HepG2 (cell line): ENCODE measurements around the gene GGNBP2. TPM values are rescaled to one million over a fixed set of nuclear protein-coding genes. Genes with fewer than 3 reads are reported as not detected.

ENCODE experiments used
- EP300 ChIP-seq, 3 experiments: sonication (generic) in 1 of 3; formaldehyde crosslinking in 1 of 3; IDR thresholded peaks; 2 replicates each; pipeline versions ENCODE4 v1.5.1 to v1.6.1; 2011 to 2020; ENCODE audit warnings: low read depth in 2 of 3, low read length in 2 of 3, borderline replicate concordance in 1 of 3, improper control_type of control experiment in 1 of 3, mild to moderate bottlenecking in 1 of 3, missing genetic modification reagents in 1 of 3, moderate library complexity in 1 of 3
- FOXJ3 ChIP-seq: sonication (generic); formaldehyde crosslinking; IDR thresholded peaks from 2 replicates; pipeline ENCODE4 v1.4.0; 2020; ENCODE audit warnings: missing genetic modification reagents, mild to moderate bottlenecking, borderline replicate concordance
- FOXO1 ChIP-seq: sonication (generic); formaldehyde crosslinking; IDR thresholded peaks from 2 replicates; pipeline ENCODE4 v1.4.0; 2020; ENCODE audit warnings: missing genetic modification reagents
- GLMP ChIP-seq: sonication (generic); formaldehyde crosslinking; IDR thresholded peaks from 2 replicates; pipeline ENCODE4 v1.9.0; 2021; ENCODE audit warnings: missing genetic modification reagents, mild to moderate bottlenecking, borderline replicate concordance
- HNRNPLL ChIP-seq: fragments of 200-400 bp; formaldehyde crosslinking; IDR thresholded peaks from 2 replicates; pipeline ENCODE4 v1.6.1; 2017; ENCODE audit warnings: mild to moderate bottlenecking, low read depth, low read length; ENCODE audit not compliant: poor library complexity, severe bottlenecking
- IKZF1 ChIP-seq: fragments of 450-650 bp; IDR thresholded peaks from 2 replicates; pipeline ENCODE4 v1.7.1; 2016
- KDM5A ChIP-seq: fragments of 200-600 bp; sonication (generic); IDR thresholded peaks from 2 replicates; pipeline ENCODE4 v1.7.0; 2018; ENCODE audit warnings: antibody characterized with exemption, mild to moderate bottlenecking, low read length, borderline replicate concordance
- KLF15 ChIP-seq: sonication (generic); formaldehyde crosslinking; IDR thresholded peaks from 2 replicates; pipeline ENCODE4 v1.8.1; 2023; ENCODE audit warnings: borderline replicate concordance, mild to moderate bottlenecking, inconsistent platforms, missing genetic modification reagents, mixed read lengths
- MIER3 ChIP-seq: IDR thresholded peaks from 2 replicates; pipeline ENCODE4 v1.6.1; 2016; ENCODE audit warnings: missing compliant biosample characterization, borderline replicate concordance
- MLLT10 ChIP-seq: sonication (generic); formaldehyde crosslinking; IDR thresholded peaks from 2 replicates; pipeline ENCODE4 v1.4.0; 2020; ENCODE audit warnings: missing genetic modification reagents
- MLXIP ChIP-seq: sonication (generic); formaldehyde crosslinking; IDR thresholded peaks from 2 replicates; pipeline ENCODE4 v1.9.0; 2021; ENCODE audit warnings: missing genetic modification reagents, borderline replicate concordance
- NFYB ChIP-seq: sonication (generic); formaldehyde crosslinking; IDR thresholded peaks from 2 replicates; pipeline ENCODE4 v1.4.0; 2020; ENCODE audit warnings: missing genetic modification reagents
- PITX1 ChIP-seq: sonication (generic); formaldehyde crosslinking; IDR thresholded peaks from 2 replicates; pipeline ENCODE4 v1.5.1; 2020; ENCODE audit warnings: mild to moderate bottlenecking, missing genetic modification reagents
- RAD51 ChIP-seq: fragments of 450-650 bp; IDR thresholded peaks from 2 replicates; pipeline ENCODE4 v1.6.1; 2016; ENCODE audit warnings: borderline replicate concordance
- REPIN1 ChIP-seq: sonication (generic); formaldehyde crosslinking; IDR thresholded peaks from 2 replicates; pipeline ENCODE4 v1.8.0; 2022; ENCODE audit warnings: missing genetic modification reagents, low read depth, mild to moderate bottlenecking, borderline replicate concordance
- SIX4 ChIP-seq: sonication (generic); formaldehyde crosslinking; IDR thresholded peaks from 2 replicates; pipeline ENCODE4 v1.4.0; 2020; ENCODE audit warnings: missing genetic modification reagents
- SMARCC2 ChIP-seq: fragments of 450-650 bp; IDR thresholded peaks from 2 replicates; pipeline ENCODE4 v1.6.1; 2017; ENCODE audit warnings: antibody characterized with exemption, mild to moderate bottlenecking
- SPEN ChIP-seq: sonication (generic); formaldehyde crosslinking; IDR thresholded peaks from 2 replicates; pipeline ENCODE4 v1.5.1; 2020; ENCODE audit warnings: low read depth, mild to moderate bottlenecking, missing genetic modification reagents
- ZKSCAN1 ChIP-seq: fragments of 150-350 bp; IDR thresholded peaks from 2 replicates; pipeline ENCODE4 v1.6.1; 2014; ENCODE audit warnings: low read length
- ZMYM3 ChIP-seq: sonication (generic); formaldehyde crosslinking; IDR thresholded peaks from 2 replicates; pipeline ENCODE4 v1.5.1; 2020; ENCODE audit warnings: mild to moderate bottlenecking, missing genetic modification reagents
- ZNF282 ChIP-seq: fragments of 450-650 bp; IDR thresholded peaks from 2 replicates; pipeline ENCODE4 v1.6.1; 2018; ENCODE audit not compliant: partially characterized antibody
- ZNF432 ChIP-seq: sonication (generic); formaldehyde crosslinking; IDR thresholded peaks from 2 replicates; pipeline ENCODE4 v1.5.0; 2020; ENCODE audit warnings: missing genetic modification reagents, mild to moderate bottlenecking, borderline replicate concordance
- ZNF672 ChIP-seq: sonication (generic); formaldehyde crosslinking; IDR thresholded peaks from 2 replicates; pipeline ENCODE4 v1.8.1; 2022; ENCODE audit warnings: missing genetic modification reagents
- ZNF790 ChIP-seq: sonication (generic); formaldehyde crosslinking; IDR thresholded peaks from 2 replicates; pipeline ENCODE4 v1.8.0; 2022; ENCODE audit warnings: missing genetic modification reagents, mild to moderate bottlenecking, borderline replicate concordance
- ZNF883 ChIP-seq: sonication (generic); formaldehyde crosslinking; IDR thresholded peaks from 2 replicates; pipeline ENCODE4 v1.5.1; 2020; ENCODE audit warnings: mild to moderate bottlenecking, missing genetic modification reagents; ENCODE audit errors: not compliant biosample characterization
- polyA plus RNA-seq, 8 experiments: library from polyadenylated mRNA; depleted of rRNA in 3 of 8; stranded (reverse) in 7 of 8; unstranded in 1 of 8; fragments of >200 nt; fragmentation: Illumina TruSeq in 4 of 8; extraction: Trizol in 4 of 8; gene quantifications; 2 replicates each; pipeline versions ENCODE4 v1.2.1 to v1.2.3, GENCODE V29; 2011 to 2016; ENCODE audit warnings: low read depth in 4 of 8, missing spikeins in 1 of 8, mixed read lengths in 1 of 8; ENCODE audit not compliant: insufficient read depth in 1 of 8
- total RNA-seq, 5 experiments: library from RNA; depleted of rRNA; stranded (reverse); fragments of >200 nt; fragmentation: Illumina TruSeq; extraction: Trizol; gene quantifications; 2 replicates each; pipeline ENCODE4 v1.2.3, GENCODE V29; 2016; ENCODE audit warnings: low read depth in 1 of 5

GGNBP2 gene
- total and polyA plus RNA-seq, 2 of the 13 experiments (the other 11 are each of a cell fraction or from before 2014, with no cell fraction given) = 53.3 to 84.2 TPM

DNA sequence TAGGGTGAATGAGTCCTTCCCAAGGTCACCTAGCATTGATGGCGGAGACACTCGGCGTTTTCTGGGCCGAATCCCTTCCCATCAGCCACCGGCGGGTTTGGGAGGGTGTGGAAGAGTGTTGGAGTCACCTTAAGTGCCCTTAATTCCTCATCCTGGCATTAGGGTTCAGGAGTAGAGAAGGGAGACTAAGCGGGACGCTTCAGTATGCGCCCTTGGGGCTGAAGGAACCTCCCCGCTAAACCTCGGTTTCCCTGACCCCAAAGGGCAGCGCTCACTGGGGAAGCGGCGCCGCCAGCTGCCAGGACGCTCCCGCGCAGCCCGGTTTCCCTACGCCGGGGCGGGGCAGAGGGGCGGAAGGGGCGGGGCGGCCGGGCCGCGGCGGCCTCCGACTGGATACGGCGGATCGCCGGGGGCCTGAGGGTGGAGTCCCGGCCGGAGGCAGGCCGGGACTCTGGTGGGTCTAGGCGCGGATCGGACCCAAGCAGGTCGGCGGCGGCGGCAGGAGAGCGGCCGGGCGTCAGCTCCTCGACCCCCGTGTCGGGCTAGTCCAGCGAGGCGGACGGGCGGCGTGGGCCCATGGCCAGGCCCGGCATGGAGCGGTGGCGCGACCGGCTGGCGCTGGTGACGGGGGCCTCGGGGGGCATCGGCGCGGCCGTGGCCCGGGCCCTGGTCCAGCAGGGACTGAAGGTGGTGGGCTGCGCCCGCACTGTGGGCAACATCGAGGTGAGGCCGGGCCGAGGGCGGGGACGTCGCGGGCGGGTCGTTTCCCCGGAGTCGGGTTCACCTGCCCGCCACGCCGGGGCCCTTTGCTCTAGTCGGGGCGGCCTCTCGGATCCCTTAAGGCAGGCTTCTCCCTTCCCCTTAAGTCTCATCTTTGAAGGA, 47.0 kb downstream of the GGNBP2 start, which contains the start of gene DHRS11 (continued):
- TF ChIP-seq EP300 (IDR thresholded peaks at IDR 0.05; ENCODE audit: low read depth in 2 of 2, low read length in 2 of 2) = no peak
- no peak for TF ChIP-seq EP300 (CRISPR knock-in tag; IDR thresholded peaks at IDR 0.05; ENCODE audit: borderline replicate concordance)
- TF ChIP-seq ZNF790 = no peak; the same call in 1 of the 2 replicates
- no peak for TF ChIP-seq RAD51
- TF ChIP-seq IKZF1 = no peak
- TF ChIP-seq SIX4 (CRISPR knock-in tag) = no peak
- TF ChIP-seq FOXJ3 (CRISPR knock-in tag) = no peak
- TF ChIP-seq KLF15 (CRISPR knock-in tag) = no peak
- peak; percentile 53; the same call in 1 of the 2 replicates for TF ChIP-seq NFYB
- TF ChIP-seq ZMYM3 (CRISPR knock-in tag) = no peak
- TF ChIP-seq GLMP (CRISPR knock-in tag) = no peak
- TF ChIP-seq KDM5A = no peak
- TF ChIP-seq HNRNPLL = peak; percentile 44
- no peak for TF ChIP-seq ZNF432
- no peak for TF ChIP-seq ZNF282
- no peak for TF ChIP-seq MLLT10 (CRISPR knock-in tag)
- no peak for TF ChIP-seq MLXIP (CRISPR knock-in tag)
- peak; percentile 68; the same call in 1 of the 2 replicates for TF ChIP-seq REPIN1 (CRISPR knock-in tag)
- TF ChIP-seq SMARCC2 = no peak
- TF ChIP-seq FOXO1 = no peak
- no peak for TF ChIP-seq SPEN (CRISPR knock-in tag)
- no peak for TF ChIP-seq ZKSCAN1
- no peak for TF ChIP-seq ZNF883 (CRISPR knock-in tag)
- no peak for TF ChIP-seq ZNF672 (CRISPR knock-in tag)
- no peak for TF ChIP-seq MIER3 (CRISPR knock-in tag)
- no peak; the same call in 1 of the 2 replicates for TF ChIP-seq PITX1 (CRISPR knock-in tag)
